Hepatocyte (in vitro differentiated cells): ENCODE results near the gene FNDC3B. TPM values are rescaled to one million over a fixed set of nuclear protein-coding genes. Genes with fewer than 3 reads are reported as not detected.

Experiments
- DNase-seq: peaks from one replicate; pipeline ENCODE4 v3.0.0-alpha.2; 2016; ENCODE audit warnings: low spot score
- H2AFZ ChIP-seq: fragments of 200-600 bp; sonication (generic); 2 replicates; pipeline ENCODE4 v1.6.0; 2016; ENCODE audit warnings: antibody characterized with exemption, mild to moderate bottlenecking
- H3K27ac ChIP-seq: fragments of 200-600 bp; sonication (generic); 2 replicates; pipeline ENCODE4 v1.5.1; 2016; ENCODE audit warnings: mild to moderate bottlenecking
- H3K27me3 ChIP-seq: fragments of 200-600 bp; sonication (generic); 2 replicates; pipeline ENCODE4 v1.6.1; 2016
- H3K36me3 ChIP-seq: fragments of 200-600 bp; sonication (generic); replicated peaks from 2 replicates; pipeline ENCODE4 v1.5.1; 2016; ENCODE audit warnings: low read depth; ENCODE audit not compliant: insufficient read depth
- H3K4me1 ChIP-seq: fragments of 200-600 bp; sonication (generic); 2 replicates; pipeline ENCODE4 v1.5.1; 2016; ENCODE audit warnings: mild to moderate bottlenecking, moderate library complexity; ENCODE audit not compliant: insufficient read depth
- H3K4me2 ChIP-seq: fragments of 200-600 bp; sonication (generic); 2 replicates; pipeline ENCODE4 v1.6.0; 2016
- H3K4me3 ChIP-seq: fragments of 200-600 bp; sonication (generic); 2 replicates; pipeline ENCODE4 v1.5.1; 2016; ENCODE audit warnings: mild to moderate bottlenecking
- H3K79me2 ChIP-seq: fragments of 200-600 bp; sonication (generic); 2 replicates; pipeline ENCODE4 v1.6.0; 2017; ENCODE audit warnings: mild to moderate bottlenecking
- H3K9me2 ChIP-seq: fragments of 200-600 bp; sonication (generic); replicated peaks from 2 replicates; pipeline ENCODE4 v1.6.0; 2017; ENCODE audit warnings: mild to moderate bottlenecking; ENCODE audit not compliant: insufficient read depth
- H3K9me3 ChIP-seq: fragments of 200-600 bp; sonication (generic); 2 replicates; pipeline ENCODE4 v1.5.1; 2016; ENCODE audit warnings: low read depth, mild to moderate bottlenecking
- H4K20me1 ChIP-seq: fragments of 200-600 bp; sonication (generic); 2 replicates; pipeline ENCODE4 v1.6.0; 2016; ENCODE audit warnings: mild to moderate bottlenecking; ENCODE audit not compliant: insufficient read depth, poor library complexity, severe bottlenecking
- EZH2 ChIP-seq: fragments of 200-600 bp; sonication (generic); IDR thresholded peaks from 2 replicates; pipeline ENCODE4 v1.6.1; 2016; ENCODE audit warnings: antibody characterized with exemption, mild to moderate bottlenecking, borderline replicate concordance
- EZH2phosphoT487 ChIP-seq: fragments of 200-600 bp; sonication (generic); IDR thresholded peaks from one replicate; pipeline ENCODE4 v1.6.1; 2018; ENCODE audit warnings: antibody characterized with exemption, mild to moderate bottlenecking, low read depth, moderate library complexity; ENCODE audit not compliant: unreplicated experiment, severe bottlenecking
- WGBS: methylation state at CpG from one replicate; pipeline ENCODE4 v1.1.6; 2016; ENCODE audit warnings: low lambda C conversion rate; ENCODE audit errors: missing lambda C conversion rate; 5-methylcytosine and 5-hydroxymethylcytosine counted together
- polyA plus RNA-seq: library from polyadenylated mRNA; unstranded; fragments of >200 nt; fragmentation: Nextera tagmentation; extraction: Ambion mirVana; gene quantifications from 2 replicates; pipeline ENCODE4 v1.2.1, GENCODE V29; 2016
- total RNA-seq: library from RNA; depleted of rRNA; stranded (reverse); fragments of >200 nt; gene quantifications from 2 replicates; pipeline ENCODE4 v1.2.3, GENCODE V29; 2014
- TF ChIP-seq, protein P1 (sequence below): fragments of 200-600 bp; sonication (generic); IDR thresholded peaks from 2 replicates; pipeline ENCODE4 v1.5.1; 2016; ENCODE audit warnings: antibody characterized with exemption, mild to moderate bottlenecking; ENCODE audit not compliant: poor library complexity

The FNDC3B gene
- total and polyA plus RNA-seq, 2 experiments from 2014 or later, result 61.2 to 113 TPM

DNA sequence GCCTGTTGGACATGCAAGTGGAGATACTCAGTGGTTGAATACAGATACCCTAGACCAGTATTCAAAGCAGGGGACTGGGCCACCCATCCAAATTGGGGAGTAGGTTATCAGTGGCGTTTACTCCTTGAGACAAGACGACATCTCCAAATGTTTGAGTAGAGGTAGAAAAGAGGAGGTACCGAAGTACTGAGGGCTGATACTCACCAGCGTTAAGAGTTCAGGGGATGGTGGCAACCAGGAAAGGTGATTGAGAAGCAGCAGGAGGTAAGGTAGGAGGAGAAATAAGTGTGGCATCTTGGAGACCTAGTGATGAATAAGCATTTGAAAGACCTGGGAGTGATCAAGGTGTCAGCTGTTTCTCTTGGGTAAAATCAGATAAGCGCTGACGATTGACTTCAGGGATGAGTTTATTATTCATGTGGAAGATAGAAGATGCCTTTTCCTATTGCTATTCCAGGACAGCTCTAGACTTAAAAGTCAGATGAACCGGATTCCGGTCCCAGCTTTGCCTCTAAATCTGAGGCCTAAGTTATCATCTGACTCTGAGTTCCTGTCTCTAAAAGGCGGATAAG, 312.6 kb downstream of the FNDC3B start:
- Histone ChIP-seq H2AFZ (no peak overlapping the region), H3K4me2 (no peak overlapping the region), H3K36me3 (no peaks in the 10 kb centered on the region), H4K20me1 (no peaks in the 10 kb centered on the region), H3K4me1 (no peaks in the 10 kb centered on the region), H3K9me2 (no peaks in the 10 kb centered on the region), H3K27me3 (no peaks in the 10 kb centered on the region), H3K4me3 (no peak overlapping the region), H3K9me3 (no peaks in the 10 kb centered on the region), H3K79me2 (peaks cover 5% of the 10 kb centered on the region), H3K27ac (no peak overlapping the region)
- 93% methylated on average over 9 of the region's 9 CpGs for WGBS
- no peak for DNase-seq
- no peak for TF ChIP-seq EZH2
- TF ChIP-seq, protein P1, sequence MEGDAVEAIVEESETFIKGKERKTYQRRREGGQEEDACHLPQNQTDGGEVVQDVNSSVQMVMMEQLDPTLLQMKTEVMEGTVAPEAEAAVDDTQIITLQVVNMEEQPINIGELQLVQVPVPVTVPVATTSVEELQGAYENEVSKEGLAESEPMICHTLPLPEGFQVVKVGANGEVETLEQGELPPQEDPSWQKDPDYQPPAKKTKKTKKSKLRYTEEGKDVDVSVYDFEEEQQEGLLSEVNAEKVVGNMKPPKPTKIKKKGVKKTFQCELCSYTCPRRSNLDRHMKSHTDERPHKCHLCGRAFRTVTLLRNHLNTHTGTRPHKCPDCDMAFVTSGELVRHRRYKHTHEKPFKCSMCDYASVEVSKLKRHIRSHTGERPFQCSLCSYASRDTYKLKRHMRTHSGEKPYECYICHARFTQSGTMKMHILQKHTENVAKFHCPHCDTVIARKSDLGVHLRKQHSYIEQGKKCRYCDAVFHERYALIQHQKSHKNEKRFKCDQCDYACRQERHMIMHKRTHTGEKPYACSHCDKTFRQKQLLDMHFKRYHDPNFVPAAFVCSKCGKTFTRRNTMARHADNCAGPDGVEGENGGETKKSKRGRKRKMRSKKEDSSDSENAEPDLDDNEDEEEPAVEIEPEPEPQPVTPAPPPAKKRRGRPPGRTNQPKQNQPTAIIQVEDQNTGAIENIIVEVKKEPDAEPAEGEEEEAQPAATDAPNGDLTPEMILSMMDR, result no peak
- no peak for TF ChIP-seq EZH2phosphoT487

DNA sequence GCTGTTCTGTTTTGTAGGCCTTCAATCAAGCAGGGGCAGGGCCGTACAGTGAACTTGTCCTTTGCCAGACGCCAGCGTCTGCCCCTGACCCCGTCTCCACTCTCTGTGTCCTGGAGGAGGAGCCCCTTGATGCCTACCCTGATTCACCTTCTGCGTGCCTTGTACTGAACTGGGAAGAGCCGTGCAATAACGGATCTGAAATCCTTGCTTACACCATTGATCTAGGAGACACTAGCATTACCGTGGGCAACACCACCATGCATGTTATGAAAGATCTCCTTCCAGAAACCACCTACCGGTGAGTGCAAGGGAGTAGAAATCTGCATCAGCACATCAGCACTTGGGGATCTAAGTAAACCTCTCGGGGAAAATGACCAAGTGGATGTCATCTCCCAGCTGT, 313.4 kb downstream of the FNDC3B start:
- Histone ChIP-seq H3K4me3 (no peak overlapping the region), H3K9me2 (no peaks in the 10 kb centered on the region), H3K4me2 (no peak overlapping the region), H3K27me3 (no peaks in the 10 kb centered on the region), H2AFZ (no peak overlapping the region), H4K20me1 (no peaks in the 10 kb centered on the region), H3K79me2 (peaks cover 5% of the 10 kb centered on the region), H3K4me1 (no peaks in the 10 kb centered on the region), H3K27ac (no peak overlapping the region), H3K9me3 (no peaks in the 10 kb centered on the region), H3K36me3 (no peaks in the 10 kb centered on the region)
- WGBS, result 95% methylated on average over 10 of the region's 10 CpGs
- TF ChIP-seq EZH2, result no peak
- TF ChIP-seq, protein P1, result no peak
- no peak for TF ChIP-seq EZH2phosphoT487
- no peak for DNase-seq

DNA sequence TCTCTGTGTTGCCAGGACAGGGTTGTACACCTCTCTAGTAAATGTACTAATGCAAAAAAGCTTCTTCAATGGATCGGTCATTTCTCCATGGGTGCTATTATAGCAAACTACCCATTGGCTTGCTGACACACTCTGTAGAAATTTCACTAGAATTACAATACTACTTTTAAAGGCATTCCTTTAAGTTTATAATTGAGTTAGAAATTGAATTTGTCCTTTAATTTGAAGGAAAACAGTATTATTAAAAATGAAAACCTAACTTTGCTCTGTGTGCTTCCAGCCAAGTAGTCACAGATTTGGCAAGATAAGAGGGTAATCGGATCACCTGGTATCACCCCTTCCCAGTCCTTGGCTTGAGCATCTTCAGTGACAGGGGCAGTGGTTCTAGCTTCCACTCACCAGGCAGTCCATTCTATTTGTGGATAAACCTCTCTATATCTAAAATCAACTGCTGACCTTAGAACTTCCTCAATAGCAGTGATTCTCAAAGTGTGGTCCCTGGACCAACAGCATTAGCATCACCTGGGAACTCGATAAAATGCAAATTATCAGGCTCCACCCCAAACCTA, 315.6 kb downstream of the FNDC3B start:
- no peaks in the 10 kb centered on the region for H4K20me1 ChIP-seq
- no peak overlapping the region for H2AFZ ChIP-seq
- H3K4me3 ChIP-seq, result no peak overlapping the region
- TF ChIP-seq EZH2phosphoT487 (no peak), EZH2 (no peak)
- TF ChIP-seq, protein P1, result no peak
- H3K9me2 ChIP-seq, result no peaks in the 10 kb centered on the region
- H3K4me2 ChIP-seq, result no peak overlapping the region
- H3K36me3 ChIP-seq, result no peaks in the 10 kb centered on the region
- H3K9me3 ChIP-seq, result no peaks in the 10 kb centered on the region
- no peak for DNase-seq
- H3K4me1 ChIP-seq, result no peaks in the 10 kb centered on the region
- 98% methylated on average over 3 of the region's 3 CpGs for WGBS
- no peak overlapping the region for H3K27ac ChIP-seq
- H3K79me2 ChIP-seq, result peaks cover 4% of the 10 kb centered on the region
- no peaks in the 10 kb centered on the region for H3K27me3 ChIP-seq
